ENCODE data around the gene EFHC1. TPM values are rescaled to one million over a fixed set of nuclear protein-coding genes. Genes with fewer than 3 reads are reported as not detected.

EFHC1 gene
- total RNA-seq, 3 donors from 2014 or later, result 1.2 to 1.9 (median 1.8) TPM

- Mint-ChIP-seq H3K9me3 (no peaks in the 10 kb centered on the region), H3K4me1 (ENCODE audit: low read depth) (no peaks in the 10 kb centered on the region), H3K4me3 (no peak overlapping the region), H3K27me3 (ENCODE audit: low read depth) (no peaks in the 10 kb centered on the region), H3K36me3 (ENCODE audit: insufficient read depth) (no peaks in the 10 kb centered on the region)
- ATAC-seq (no peak), DNase-seq (no peak)
These were observed 76.5 kb downstream of the EFHC1 start for GRCh38 chr6:52496631-52497030.

- no peaks in the 10 kb centered on the region for H3K9me3 Mint-ChIP-seq
- ATAC-seq (no peak), DNase-seq (no peak)
- H3K27me3 Mint-ChIP-seq (ENCODE audit: low read depth), result no peaks in the 10 kb centered on the region
- H3K36me3 Mint-ChIP-seq (ENCODE audit: insufficient read depth), result peaks cover 2% of the 10 kb centered on the region
- H3K4me1 Mint-ChIP-seq (ENCODE audit: low read depth), result no peaks in the 10 kb centered on the region
- H3K4me3 Mint-ChIP-seq, result no peak overlapping the region
These were observed 77.7 kb downstream of the EFHC1 start for GRCh38 chr6:52497652-52498408.

GRCh38 chr6:52498538-52499017, 78.4 kb downstream of the EFHC1 start:
- no peaks in the 10 kb centered on the region for H3K27me3 Mint-ChIP-seq (ENCODE audit: low read depth)
- no peak overlapping the region for H3K4me3 Mint-ChIP-seq
- H3K36me3 Mint-ChIP-seq (ENCODE audit: insufficient read depth), result peaks cover 2% of the 10 kb centered on the region
- no peaks in the 10 kb centered on the region for H3K4me1 Mint-ChIP-seq (ENCODE audit: low read depth)
- no peaks in the 10 kb centered on the region for H3K9me3 Mint-ChIP-seq
- ATAC-seq (no peak), DNase-seq (no peak)

GRCh38 chr6:52499026-52499425, 78.9 kb downstream of the EFHC1 start:
- H3K4me1 Mint-ChIP-seq (ENCODE audit: low read depth), result no peaks in the 10 kb centered on the region
- DNase-seq (no peak), ATAC-seq (no peak)
- H3K27me3 Mint-ChIP-seq (ENCODE audit: low read depth), result no peaks in the 10 kb centered on the region
- H3K4me3 Mint-ChIP-seq, result no peak overlapping the region
- no peaks in the 10 kb centered on the region for H3K9me3 Mint-ChIP-seq
- peaks cover 2% of the 10 kb centered on the region for H3K36me3 Mint-ChIP-seq (ENCODE audit: insufficient read depth)

GRCh38 chr6:52499681-52500236, 79.6 kb downstream of the EFHC1 start:
- peaks cover 3% of the 10 kb centered on the region for H3K36me3 Mint-ChIP-seq (ENCODE audit: insufficient read depth)

GRCh38 chr6:52500238-52501129, 80.3 kb downstream of the EFHC1 start:
- Mint-ChIP-seq H3K9me3 (no peaks in the 10 kb centered on the region), H3K36me3 (ENCODE audit: insufficient read depth) (peaks cover 7% of the 10 kb centered on the region), H3K4me3 (no peak overlapping the region), H3K4me1 (ENCODE audit: low read depth) (no peaks in the 10 kb centered on the region), H3K27me3 (ENCODE audit: low read depth) (no peaks in the 10 kb centered on the region)
- ATAC-seq (no peak), DNase-seq (no peak)

More at GRCh38 chr6:52499681-52500236, 79.6 kb downstream of the EFHC1 start:
- ATAC-seq (no peak), DNase-seq (no peak)
- Mint-ChIP-seq H3K4me3 (no peak overlapping the region), H3K27me3 (ENCODE audit: low read depth) (no peaks in the 10 kb centered on the region), H3K9me3 (no peaks in the 10 kb centered on the region), H3K4me1 (ENCODE audit: low read depth) (no peaks in the 10 kb centered on the region)

- no peak for ATAC-seq
- H3K4me3 Mint-ChIP-seq, result no peak overlapping the region
These were observed 82.3 kb downstream of the EFHC1 start for GRCh38 chr6:52502306-52503029.

GRCh38 chr6:52503323-52503747, 83.2 kb downstream of the EFHC1 start:
- no peak for DNase-seq
- H3K4me1 Mint-ChIP-seq (ENCODE audit: low read depth), result no peaks in the 10 kb centered on the region
- no peak for ATAC-seq
- H3K4me3 Mint-ChIP-seq, result no peak overlapping the region
- H3K36me3 Mint-ChIP-seq (ENCODE audit: insufficient read depth), result peaks cover 16% of the 10 kb centered on the region
- no peaks in the 10 kb centered on the region for H3K27me3 Mint-ChIP-seq (ENCODE audit: low read depth)
- no peaks in the 10 kb centered on the region for H3K9me3 Mint-ChIP-seq

More at GRCh38 chr6:52502306-52503029, 82.3 kb downstream of the EFHC1 start:
- H3K4me1 Mint-ChIP-seq (ENCODE audit: low read depth), result no peaks in the 10 kb centered on the region
- H3K27me3 Mint-ChIP-seq (ENCODE audit: low read depth), result no peaks in the 10 kb centered on the region
- H3K36me3 Mint-ChIP-seq (ENCODE audit: insufficient read depth), result peaks cover 8% of the 10 kb centered on the region
- no peak for DNase-seq
- H3K9me3 Mint-ChIP-seq, result no peaks in the 10 kb centered on the region

GRCh38 chr6:52503851-52504781, 84.0 kb downstream of the EFHC1 start:
- no peaks in the 10 kb centered on the region for H3K27me3 Mint-ChIP-seq (ENCODE audit: low read depth)
- peaks cover 21% of the 10 kb centered on the region for H3K36me3 Mint-ChIP-seq (ENCODE audit: insufficient read depth)
- ATAC-seq (peak in 1 of 2 donors; percentile 30), DNase-seq (no peak)
- H3K4me1 Mint-ChIP-seq (ENCODE audit: low read depth), result no peaks in the 10 kb centered on the region
- H3K4me3 Mint-ChIP-seq, result no peak overlapping the region
- H3K9me3 Mint-ChIP-seq, result no peaks in the 10 kb centered on the region

- Mint-ChIP-seq H3K27me3 (ENCODE audit: low read depth) (no peaks in the 10 kb centered on the region), H3K4me1 (ENCODE audit: low read depth) (no peaks in the 10 kb centered on the region), H3K9me3 (no peaks in the 10 kb centered on the region), H3K4me3 (no peak overlapping the region), H3K36me3 (ENCODE audit: insufficient read depth) (peaks cover 26% of the 10 kb centered on the region)
- ATAC-seq, result no peak
- no peak for DNase-seq
These were observed 84.6 kb downstream of the EFHC1 start for GRCh38 chr6:52504782-52505136.

GRCh38 chr6:52505726-52506409, 85.7 kb downstream of the EFHC1 start:
- no peaks in the 10 kb centered on the region for H3K4me1 Mint-ChIP-seq (ENCODE audit: low read depth)
- H3K27me3 Mint-ChIP-seq (ENCODE audit: low read depth), result no peaks in the 10 kb centered on the region
- ATAC-seq, result no peak
- H3K4me3 Mint-ChIP-seq, result no peak overlapping the region
- H3K36me3 Mint-ChIP-seq (ENCODE audit: insufficient read depth), result peaks cover 28% of the 10 kb centered on the region
- no peak for DNase-seq
- H3K9me3 Mint-ChIP-seq, result no peaks in the 10 kb centered on the region

- Mint-ChIP-seq H3K9me3 (no peaks in the 10 kb centered on the region), H3K36me3 (ENCODE audit: insufficient read depth) (peaks cover 29% of the 10 kb centered on the region), H3K27me3 (ENCODE audit: low read depth) (no peaks in the 10 kb centered on the region), H3K4me1 (ENCODE audit: low read depth) (no peaks in the 10 kb centered on the region), H3K4me3 (no peak overlapping the region)
- DNase-seq, result no peak
- ATAC-seq, result no peak
These were observed 86.3 kb downstream of the EFHC1 start for GRCh38 chr6:52506476-52506875.

All from activated T-cell treated with anti-CD3 and anti-CD28 coated beads, Interleukin-2, amount 50 U/mL, for 4 hours (primary cell).